OCI-LY7 (cell line): ENCODE data around the gene VASP. TPM values are rescaled to one million over a fixed set of nuclear protein-coding genes. Genes with fewer than 3 reads are reported as not detected.

Source experiments
- BruUV-seq: library from RNA; stranded (reverse); fragments of 400-500 nt; replicated peaks from 2 replicates; lab custom pipeline; 2021; lab: Mats Ljungman, UMichigan
- CTCF ChIA-PET: fragments of 300-600 bp; sonication (Branson Sonifier 250); formaldehyde crosslinking; loops from one replicate; lab custom pipeline; 2022; ENCODE audit warnings: antibody characterized with exemption; ENCODE audit not compliant: unreplicated experiment; lab: Charles Lee
- POLR2A ChIA-PET: fragments of 300-600 bp; sonication (Branson Sonifier 250); formaldehyde crosslinking; loops from one replicate; lab custom pipeline; 2022; ENCODE audit warnings: antibody characterized with exemption; lab: Charles Lee
- DNase-seq: peaks from one replicate; pipeline ENCODE4 v3.0.0-alpha.2; 2015; ENCODE audit warnings: low spot score
- H2AFZ ChIP-seq: fragments of 200-600 bp; sonication (generic), shearing (Covaris generic); 2 replicates; pipeline ENCODE4 v1.6.1; 2014; ENCODE audit warnings: mild to moderate bottlenecking, antibody characterized with exemption, low read length, moderate library complexity
- H3K27ac ChIP-seq: fragments of 200-600 bp; sonication (generic); 2 replicates; pipeline ENCODE4 v1.5.1; 2014; ENCODE audit warnings: mixed run types, low read depth, mild to moderate bottlenecking, moderate library complexity, low read length, inconsistent platforms; ENCODE audit not compliant: poor library complexity, severe bottlenecking
- H3K36me3 ChIP-seq: fragments of 200-600 bp; sonication (generic); 2 replicates; pipeline ENCODE4 v1.6.1; 2014; ENCODE audit warnings: mild to moderate bottlenecking, antibody characterized with exemption, low read length, moderate library complexity, mixed read lengths; ENCODE audit not compliant: insufficient read depth
- H3K4me1 ChIP-seq: fragments of 200-600 bp; sonication (generic); 2 replicates; pipeline ENCODE4 v1.5.1; 2014; ENCODE audit warnings: mild to moderate bottlenecking, low read length; ENCODE audit not compliant: insufficient read depth, poor library complexity, severe bottlenecking
- H3K4me2 ChIP-seq: fragments of 200-600 bp; sonication (generic); 2 replicates; pipeline ENCODE4 v1.6.1; 2014; ENCODE audit warnings: mild to moderate bottlenecking, low read length
- H3K4me3 ChIP-seq: fragments of 200-600 bp; sonication (generic); 2 replicates; pipeline ENCODE4 v1.5.1; 2014; ENCODE audit warnings: mild to moderate bottlenecking, low read depth, low read length; ENCODE audit not compliant: poor library complexity, severe bottlenecking
- H3K79me2 ChIP-seq: fragments of 200-600 bp; sonication (generic); 2 replicates; pipeline ENCODE4 v1.6.1; 2016; ENCODE audit warnings: low read depth, mild to moderate bottlenecking, low read length, moderate library complexity, mixed read lengths; ENCODE audit not compliant: insufficient read depth
- H3K9me2 ChIP-seq: fragments of 200-600 bp; sonication (generic); 2 replicates; pipeline ENCODE4 v1.6.1; 2016; ENCODE audit warnings: mild to moderate bottlenecking, low read length, mixed read lengths; ENCODE audit not compliant: insufficient read depth
- H3K9me3 ChIP-seq: fragments of 200-600 bp; sonication (generic); 2 replicates; pipeline ENCODE4 v1.6.1; 2014; ENCODE audit warnings: mild to moderate bottlenecking, mixed run types, low read length, mixed read lengths
- H4K20me1 ChIP-seq: fragments of 200-600 bp; sonication (generic); 2 replicates; pipeline ENCODE4 v1.6.1; 2014; ENCODE audit warnings: mild to moderate bottlenecking, antibody characterized with exemption, low read length, moderate library complexity, mixed read lengths; ENCODE audit not compliant: insufficient read depth
- EZH2phosphoT487 ChIP-seq: fragments of 200-600 bp; sonication (generic); IDR thresholded peaks from 2 replicates; pipeline ENCODE4 v1.6.1; 2018; ENCODE audit warnings: low read depth, borderline replicate concordance, mild to moderate bottlenecking, mixed run types, antibody characterized with exemption, low read length, moderate library complexity, mixed read lengths
- intact Hi-C: fragments of 100-400 bp; cut with micrococcal nuclease; formaldehyde crosslinking; loops from one replicate; pipeline ENCODE4 v1.10.0; 2022; ENCODE audit not compliant: unreplicated experiment
- total RNA-seq, 2 experiments: library from RNA; depleted of rRNA in 1 of 2; stranded (reverse); fragments of >200 nt in 1 of 2; shearing (Covaris generic) in 1 of 2; gene quantifications; 2 replicates each; pipeline ENCODE4 v1.2.3, GENCODE V29; 2014 to 2022
- TF ChIP-seq, protein P1 (sequence below): fragments of 200-600 bp; sonication (generic); conservative IDR thresholded peaks from 2 replicates; pipeline ENCODE4 v1.5.1; 2014; ENCODE audit warnings: mild to moderate bottlenecking, antibody characterized with exemption, low read length, moderate library complexity, mixed read lengths

Gene VASP
- total RNA-seq, 2 experiments from 2014 or later, result 39.6 to 62.8 TPM

DNA sequence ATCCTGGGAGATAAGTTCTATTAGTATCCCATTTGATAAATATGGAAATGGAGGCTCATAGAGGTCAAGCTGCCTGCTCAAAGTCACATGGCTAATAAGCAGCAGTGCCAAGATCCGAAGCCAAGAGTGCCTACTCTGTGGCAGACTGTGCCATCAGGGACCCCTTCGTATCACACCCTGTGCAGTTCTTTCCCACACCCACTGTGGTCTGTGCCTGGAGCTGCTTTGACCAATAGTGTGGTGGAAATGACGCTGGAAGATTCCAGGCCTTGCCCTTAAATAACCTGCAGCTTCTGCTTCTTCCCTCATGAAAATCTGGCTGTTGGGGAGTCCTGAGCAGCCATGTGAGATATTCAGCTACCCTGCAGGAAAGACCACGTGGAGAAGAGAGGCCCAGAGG, 67.2 kb downstream of the VASP start:
- H3K9me3 ChIP-seq, result no peaks in the 10 kb centered on the region
- no peak for TF ChIP-seq EZH2phosphoT487
- TF ChIP-seq, protein P1, sequence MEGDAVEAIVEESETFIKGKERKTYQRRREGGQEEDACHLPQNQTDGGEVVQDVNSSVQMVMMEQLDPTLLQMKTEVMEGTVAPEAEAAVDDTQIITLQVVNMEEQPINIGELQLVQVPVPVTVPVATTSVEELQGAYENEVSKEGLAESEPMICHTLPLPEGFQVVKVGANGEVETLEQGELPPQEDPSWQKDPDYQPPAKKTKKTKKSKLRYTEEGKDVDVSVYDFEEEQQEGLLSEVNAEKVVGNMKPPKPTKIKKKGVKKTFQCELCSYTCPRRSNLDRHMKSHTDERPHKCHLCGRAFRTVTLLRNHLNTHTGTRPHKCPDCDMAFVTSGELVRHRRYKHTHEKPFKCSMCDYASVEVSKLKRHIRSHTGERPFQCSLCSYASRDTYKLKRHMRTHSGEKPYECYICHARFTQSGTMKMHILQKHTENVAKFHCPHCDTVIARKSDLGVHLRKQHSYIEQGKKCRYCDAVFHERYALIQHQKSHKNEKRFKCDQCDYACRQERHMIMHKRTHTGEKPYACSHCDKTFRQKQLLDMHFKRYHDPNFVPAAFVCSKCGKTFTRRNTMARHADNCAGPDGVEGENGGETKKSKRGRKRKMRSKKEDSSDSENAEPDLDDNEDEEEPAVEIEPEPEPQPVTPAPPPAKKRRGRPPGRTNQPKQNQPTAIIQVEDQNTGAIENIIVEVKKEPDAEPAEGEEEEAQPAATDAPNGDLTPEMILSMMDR, result no peak
- DNase-seq, result no peak
- H3K4me2 ChIP-seq, result no peak overlapping the region
- H3K36me3 ChIP-seq, result 0 out of 2 replicates have a peak, but pooled peaks cover 6% of the 10 kb centered on the region
- H2AFZ ChIP-seq, result no peak overlapping the region
- 0 out of 2 replicates have a peak, but pooled peaks cover 3% of the 10 kb centered on the region for H4K20me1 ChIP-seq
- H3K27ac ChIP-seq, result no peak overlapping the region
- no TSS peak for BruUV-seq
- no peaks in the 10 kb centered on the region for H3K79me2 ChIP-seq
- intact Hi-C loops, result no loop called here
- H3K4me1 ChIP-seq, result peaks cover 10% of the 10 kb centered on the region
- H3K9me2 ChIP-seq, result no peaks in the 10 kb centered on the region
- ChIA-PET POLR2A (no interaction called here), CTCF (no interaction called here)
- H3K4me3 ChIP-seq, result no peak overlapping the region

DNA sequence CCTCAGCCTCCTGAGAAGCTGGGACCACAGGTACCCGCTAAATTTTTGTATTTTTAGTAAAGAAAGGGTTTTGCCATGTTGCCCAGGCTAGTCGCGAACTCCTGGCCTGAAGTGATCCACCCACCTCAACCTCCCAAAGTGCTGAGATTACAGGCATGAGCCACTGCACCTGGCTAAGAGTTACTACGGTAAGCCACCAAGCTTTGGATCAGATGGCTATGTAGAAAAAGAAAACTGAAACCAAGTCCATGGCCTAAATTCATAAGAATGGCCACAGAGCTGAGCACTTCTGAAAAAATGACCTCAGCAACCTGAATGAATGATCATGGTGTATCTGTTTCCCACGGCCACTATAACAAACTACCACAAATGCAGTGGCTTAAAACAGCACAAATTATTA, 67.9 kb downstream of the VASP start:
- 0 out of 2 replicates have a peak, but pooled peaks cover 6% of the 10 kb centered on the region for H3K36me3 ChIP-seq
- intact Hi-C loops, result no loop called here
- H2AFZ ChIP-seq, result no peak overlapping the region
- BruUV-seq, result no TSS peak
- TF ChIP-seq, protein P1, result no peak
- TF ChIP-seq EZH2phosphoT487, result no peak
- POLR2A ChIA-PET, result no interaction called here
- H3K27ac ChIP-seq, result no peak overlapping the region
- H3K9me3 ChIP-seq, result no peaks in the 10 kb centered on the region
- H4K20me1 ChIP-seq, result 0 out of 2 replicates have a peak, but pooled peaks cover 3% of the 10 kb centered on the region
- DNase-seq, result no peak
- H3K4me3 ChIP-seq, result no peak overlapping the region
- CTCF ChIA-PET, result no interaction called here
- H3K4me1 ChIP-seq, result peaks cover 4% of the 10 kb centered on the region
- no peak overlapping the region for H3K4me2 ChIP-seq
- H3K9me2 ChIP-seq, result no peaks in the 10 kb centered on the region
- no peaks in the 10 kb centered on the region for H3K79me2 ChIP-seq

Other genes with a start within 250 kb of the VASP start
- gene CKM, start 184.6 kb upstream of the VASP start, total RNA-seq (2014; rRNA removed; shearing (Covaris generic)), result not detected in 2 replicates
- not detected in 2 replicates for gene CKM, start 184.6 kb upstream of the VASP start, total RNA-seq (2022)
- gene KLC3, start 166.7 kb upstream of the VASP start, total RNA-seq (2014; rRNA removed; shearing (Covaris generic)), result not detected in 2 replicates
- not detected in 2 replicates for gene KLC3, start 166.7 kb upstream of the VASP start, total RNA-seq (2022)
- 12.8 and 21.0 TPM in 2 replicates for gene ERCC2, start 136.9 kb upstream of the VASP start, total RNA-seq (2014; rRNA removed; shearing (Covaris generic))
- 24.4 and 30.8 TPM in 2 replicates for gene ERCC2, start 136.9 kb upstream of the VASP start, total RNA-seq (2022)
- gene PPP1R13L, start 102.4 kb upstream of the VASP start, total RNA-seq (2014; rRNA removed; shearing (Covaris generic)), result 5.3 and 7.8 TPM in 2 replicates
- gene PPP1R13L, start 102.4 kb upstream of the VASP start, total RNA-seq (2022), result 15.5 and 17.4 TPM in 2 replicates
- gene POLR1G, start 100.8 kb upstream of the VASP start, total RNA-seq (2014; rRNA removed; shearing (Covaris generic)), result 16.3 and 28.0 TPM in 2 replicates
- gene POLR1G, start 100.8 kb upstream of the VASP start, total RNA-seq (2022), result 8.8 and 10.8 TPM in 2 replicates
- 125 and 126 TPM in 2 replicates for gene ERCC1, start 83.6 kb upstream of the VASP start, total RNA-seq (2014; rRNA removed; shearing (Covaris generic))
- gene ERCC1, start 83.6 kb upstream of the VASP start, total RNA-seq (2022), result 46.2 and 59.4 TPM in 2 replicates
- gene FOSB, start 39.5 kb upstream of the VASP start, total RNA-seq (2014; rRNA removed; shearing (Covaris generic)), result 1.2 and 2.3 TPM in 2 replicates
- gene FOSB, start 39.5 kb upstream of the VASP start, total RNA-seq (2022), result 2.1 and 2.4 TPM in 2 replicates
- gene RTN2, start 10.4 kb upstream of the VASP start, total RNA-seq (2014; rRNA removed; shearing (Covaris generic)), result 1.5 and 8.6 TPM in 2 replicates
- gene RTN2, start 10.4 kb upstream of the VASP start, total RNA-seq (2022), result 7.6 and 9.1 TPM in 2 replicates
- gene PPM1N, start 9.0 kb upstream of the VASP start, total RNA-seq (2014; rRNA removed; shearing (Covaris generic)), result 1.4 and 1.6 TPM in 2 replicates
- 2.8 and 2.9 TPM in 2 replicates for gene PPM1N, start 9.0 kb upstream of the VASP start, total RNA-seq (2022)
- gene OPA3, start 77.3 kb downstream of the VASP start, total RNA-seq (2014; rRNA removed; shearing (Covaris generic)), result 4.4 and 5.8 TPM in 2 replicates
- 10.6 and 12.0 TPM in 2 replicates for gene OPA3, start 77.3 kb downstream of the VASP start, total RNA-seq (2022)
- 0.38 TPM in 1 of 2 replicates, not detected in the other for gene GPR4, start 94.7 kb downstream of the VASP start, total RNA-seq (2014; rRNA removed; shearing (Covaris generic))
- not detected in 2 replicates for gene GPR4, start 94.7 kb downstream of the VASP start, total RNA-seq (2022)
- gene EML2, start 131.9 kb downstream of the VASP start, total RNA-seq (2014; rRNA removed; shearing (Covaris generic)), result 23.6 and 26.1 TPM in 2 replicates
- 47.5 and 52.5 TPM in 2 replicates for gene EML2, start 131.9 kb downstream of the VASP start, total RNA-seq (2022)
- 6.6 and 7.9 TPM in 2 replicates for gene GIPR, start 160.7 kb downstream of the VASP start, total RNA-seq (2014; rRNA removed; shearing (Covaris generic))
- gene GIPR, start 160.7 kb downstream of the VASP start, total RNA-seq (2022), result 23.3 and 24.6 TPM in 2 replicates
- 774 and 848 TPM in 2 replicates for gene SNRPD2, start 184.5 kb downstream of the VASP start, total RNA-seq (2014; rRNA removed; shearing (Covaris generic))
- 518 and 523 TPM in 2 replicates for gene SNRPD2, start 184.5 kb downstream of the VASP start, total RNA-seq (2022)
- 15.7 and 24.8 TPM in 2 replicates for gene QPCTL, start 185.2 kb downstream of the VASP start, total RNA-seq (2014; rRNA removed; shearing (Covaris generic))
- gene QPCTL, start 185.2 kb downstream of the VASP start, total RNA-seq (2022), result 25.1 and 26.3 TPM in 2 replicates
- gene FBXO46, start 223.4 kb downstream of the VASP start, total RNA-seq (2014; rRNA removed; shearing (Covaris generic)), result 23.9 and 27.5 TPM in 2 replicates
- gene FBXO46, start 223.4 kb downstream of the VASP start, total RNA-seq (2022), result 31.7 and 32.2 TPM in 2 replicates
- not detected in 2 replicates for gene MEIOSIN, start 226.0 kb downstream of the VASP start, total RNA-seq (2014; rRNA removed; shearing (Covaris generic))
- not detected in 2 replicates for gene MEIOSIN, start 226.0 kb downstream of the VASP start, total RNA-seq (2022)